Spinal cord (tissue), 10 donors: Measurements from ENCODE around the gene SUPT20HL2. TPM values are rescaled to one million over a fixed set of nuclear protein-coding genes. Genes with fewer than 3 reads are reported as not detected.
A peak's percentile ranks its signal among the peaks of the same experiment; 100 is the strongest.
"Not testable (repeated sequence)": the region's sequence is repeated elsewhere in the genome, so short reads cannot be mapped to it uniquely, and the experiment has no call there.

ENCODE experiments used
- DNase-seq, 6 donors: peaks; one replicate each; pipeline versions ENCODE4 v3.0.0 to v3.0.0-alpha.2; 2013 to 2015; ENCODE audit warnings: low spot score in 6 of 6, low read depth in 4 of 6
- H3K27ac ChIP-seq: one replicate; pipeline ENCODE4 v1.5.1; 2013; ENCODE audit warnings: low read depth, low read length, control low read depth
- H3K27me3 ChIP-seq: one replicate; pipeline ENCODE4 v1.6.1; 2013; ENCODE audit warnings: low read length; ENCODE audit not compliant: control insufficient read depth, insufficient read depth
- H3K36me3 ChIP-seq: one replicate; pipeline ENCODE4 v1.6.1; 2013; ENCODE audit warnings: low read length; ENCODE audit not compliant: control insufficient read depth, insufficient read depth
- H3K4me1 ChIP-seq: one replicate; pipeline ENCODE4 v1.6.1; 2013; ENCODE audit warnings: low read length; ENCODE audit not compliant: control insufficient read depth, insufficient read depth
- H3K4me3 ChIP-seq: one replicate; pipeline ENCODE4 v1.5.1; 2013; ENCODE audit warnings: low read depth, low read length, control low read depth
- H3K9me3 ChIP-seq: one replicate; pipeline ENCODE4 v1.6.1; 2013; ENCODE audit warnings: low read length; ENCODE audit not compliant: control insufficient read depth, insufficient read depth
- WGBS: methylation state at CpG from one replicate; pipeline ENCODE4 v1.1.5; 2013; ENCODE audit warnings: missing lambda C conversion rate; ENCODE audit not compliant: insufficient coverage; 5-methylcytosine and 5-hydroxymethylcytosine counted together
- polyA plus RNA-seq, 2 donors: library from polyadenylated mRNA; unstranded; fragments of 120-200 nt; gene quantifications; one replicate each; pipeline ENCODE4 v1.2.1, GENCODE V29; 2013; ENCODE audit not compliant: insufficient read length in 2 of 2
- total RNA-seq, 2 donors: library from RNA; depleted of rRNA in 1 of 2; stranded (reverse); fragments of 120-200 nt in 1 of 2; fragments of >200 nt in 1 of 2; gene quantifications; one replicate each; pipeline versions ENCODE4 v1.2.3 to v1.2.4, GENCODE V29; 2013 to 2014
- donor health status: healthy.

Gene SUPT20HL2
- total and polyA plus RNA-seq, 4 donors: 0.06 to 0.13 TPM; not detected in 2

DNA sequence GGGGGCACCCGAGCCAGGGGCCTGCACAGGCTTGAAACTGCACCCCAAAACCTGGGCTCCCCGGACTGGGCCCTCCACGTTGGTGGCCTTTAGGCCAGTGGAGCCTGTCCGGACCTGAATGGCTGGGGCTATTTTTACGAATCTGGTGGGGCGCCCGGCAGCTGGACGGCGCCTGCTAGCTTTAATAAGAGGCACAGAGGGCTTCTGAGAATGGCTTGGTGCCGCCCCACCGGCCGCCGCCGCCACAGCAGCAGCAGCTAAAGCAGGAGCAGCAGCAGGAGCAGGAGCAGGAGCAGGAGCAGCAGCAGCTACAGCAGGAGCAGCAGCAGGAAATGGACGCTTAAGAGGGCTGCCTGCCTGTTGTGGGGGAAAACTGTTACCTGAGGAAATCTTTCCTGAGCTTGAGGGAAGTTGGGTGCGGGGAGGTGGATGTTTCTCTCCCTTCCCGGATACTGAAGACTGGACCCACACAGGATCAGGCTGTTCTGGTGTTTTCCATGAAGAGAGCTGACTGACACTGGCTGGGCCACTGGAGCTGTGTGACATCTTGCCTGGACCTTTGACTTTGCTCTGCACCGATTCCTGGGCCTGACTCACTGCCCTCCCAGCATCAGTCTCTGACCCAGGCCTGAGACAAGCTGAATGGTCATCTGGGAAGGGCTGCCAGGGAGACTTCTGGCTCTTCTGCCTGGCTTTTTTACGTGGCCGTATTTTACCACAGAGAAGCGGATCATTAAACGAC, 2.2 kb downstream of the SUPT20HL2 start:
- WGBS: 58% methylated on average over 19 of the region's 22 CpGs
- H3K9me3 ChIP-seq, DNase-seq, H3K4me3 ChIP-seq, H3K27ac ChIP-seq, H3K36me3 ChIP-seq, H3K4me1 ChIP-seq: not testable (repeated sequence)
- H3K27me3 ChIP-seq: peaks cover 17% of the 10 kb centered on the region

DNA sequence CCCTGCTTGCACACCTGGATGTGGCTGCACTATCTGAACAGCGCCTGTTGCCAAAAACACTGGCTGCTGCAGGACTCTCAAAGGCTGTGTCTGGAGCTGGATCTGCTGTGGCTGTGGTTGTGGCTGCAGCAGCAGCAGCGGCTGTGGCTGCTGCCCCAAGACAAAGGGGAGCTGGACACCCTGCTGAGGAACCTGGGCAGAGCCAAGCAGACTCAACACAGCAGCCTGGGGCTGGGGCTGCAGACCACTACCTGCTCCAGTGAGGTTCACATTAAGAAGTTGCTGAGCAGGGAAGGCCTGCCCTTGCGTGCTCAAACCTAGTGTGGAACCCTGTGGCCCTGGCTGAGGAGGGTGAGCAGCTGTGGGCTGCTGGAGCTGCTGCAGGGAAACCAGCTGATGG, 3.0 kb downstream of the SUPT20HL2 start:
- DNase-seq, H3K4me1 ChIP-seq, H3K4me3 ChIP-seq, H3K9me3 ChIP-seq, H3K27ac ChIP-seq, H3K36me3 ChIP-seq: not testable (repeated sequence)
- peaks cover 19% of the 10 kb centered on the region for H3K27me3 ChIP-seq
- 74% methylated on average over 3 of the region's 3 CpGs for WGBS

DNA sequence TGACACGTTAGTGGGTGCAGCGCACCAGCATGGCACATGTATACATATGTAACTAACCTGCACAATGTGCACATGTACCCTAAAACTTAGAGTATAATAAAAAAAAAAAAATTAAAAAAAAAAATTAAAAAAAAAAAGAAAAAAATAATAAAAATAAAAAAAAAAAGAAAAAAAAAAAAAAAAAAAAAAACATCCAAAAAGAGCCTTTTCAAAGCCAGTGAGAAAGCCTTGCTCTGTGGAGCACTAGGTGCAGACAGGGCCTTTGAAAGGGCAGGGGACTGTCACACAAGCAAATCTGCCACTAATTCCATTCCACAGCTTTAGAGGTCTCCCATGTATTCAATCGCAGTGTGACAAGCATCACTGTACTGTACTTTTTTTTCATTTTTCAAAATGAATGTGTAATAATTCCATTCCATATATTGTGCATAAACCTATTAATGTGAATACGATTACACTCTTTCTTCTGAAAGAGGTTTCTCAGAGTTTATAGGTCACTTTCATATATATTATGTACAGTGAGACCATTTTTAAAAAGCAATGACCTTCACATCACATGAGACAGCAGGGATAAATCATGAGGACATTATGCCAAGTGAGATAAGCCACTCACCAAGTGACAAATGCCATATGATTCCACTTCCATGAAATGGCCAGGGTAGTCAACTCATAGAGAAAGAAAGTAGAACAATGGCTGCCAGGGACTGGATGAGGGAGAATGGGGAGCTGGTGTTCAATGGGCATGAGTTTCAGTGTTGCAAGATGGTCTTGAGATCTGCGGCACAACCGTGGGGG, 4.1 kb downstream of the SUPT20HL2 start:
- WGBS: no CpG with 5 or more reads among the region's 6 CpGs

DNA sequence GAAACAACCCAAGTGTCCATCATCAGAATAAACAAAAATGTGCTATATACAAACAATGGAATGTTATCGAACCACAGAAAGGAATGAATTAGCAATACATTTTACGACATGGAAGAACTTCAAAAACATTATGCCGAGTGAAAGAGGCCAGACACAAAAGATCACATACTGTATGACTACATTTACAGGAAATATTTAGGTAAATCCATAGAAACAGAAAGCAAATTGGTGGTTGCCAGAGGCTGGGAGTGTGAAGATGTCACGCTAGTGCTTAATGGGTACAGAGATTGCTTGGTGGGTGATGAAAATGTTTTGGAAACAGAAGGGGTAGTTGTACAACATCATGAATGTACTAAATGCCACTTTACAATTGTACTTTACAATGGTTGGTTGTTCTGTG, 5.1 kb downstream of the SUPT20HL2 start:
- not testable (repeated sequence) for DNase-seq, H3K27ac ChIP-seq, H3K4me1 ChIP-seq, H3K9me3 ChIP-seq, H3K4me3 ChIP-seq, H3K36me3 ChIP-seq
- WGBS: no CpG with 5 or more reads among the region's 4 CpGs
- peaks cover 18% of the 10 kb centered on the region for H3K27me3 ChIP-seq

More for the DNA sequence above, 4.1 kb downstream of the SUPT20HL2 start:
- not testable (repeated sequence) for H3K27ac ChIP-seq, H3K4me3 ChIP-seq, DNase-seq, H3K4me1 ChIP-seq, H3K9me3 ChIP-seq, H3K36me3 ChIP-seq
- peaks cover 18% of the 10 kb centered on the region for H3K27me3 ChIP-seq

DNA sequence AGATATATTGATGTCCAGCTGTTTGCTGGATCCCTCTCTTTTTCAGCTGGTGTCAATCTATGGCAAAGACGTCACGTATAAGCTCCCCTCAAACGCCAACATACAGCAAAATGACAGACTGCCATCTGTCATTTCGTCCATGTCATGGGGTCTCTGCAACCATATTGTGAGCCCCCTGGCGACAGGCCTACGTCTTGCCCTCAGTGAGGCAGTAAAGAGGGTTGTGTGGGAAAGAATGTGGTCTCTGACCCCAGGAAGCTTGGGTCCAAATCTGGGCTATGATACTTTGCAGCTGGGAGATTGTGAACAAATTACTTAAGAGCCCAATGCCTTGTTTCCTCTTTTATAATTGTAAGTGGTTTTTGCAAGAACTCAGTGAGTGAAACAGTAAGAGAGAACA, 7.4 kb downstream of the SUPT20HL2 start:
- peaks cover 4% of the 10 kb centered on the region for H3K4me1 ChIP-seq
- H3K4me3 ChIP-seq: no peak overlapping the region
- 30% methylated on average over 3 of the region's 6 CpGs for WGBS
- no peak overlapping the region for H3K27ac ChIP-seq
- no peaks in the 10 kb centered on the region for H3K9me3 ChIP-seq
- H3K27me3 ChIP-seq: peaks cover 20% of the 10 kb centered on the region
- no peak for DNase-seq
- no peaks in the 10 kb centered on the region for H3K36me3 ChIP-seq

DNA sequence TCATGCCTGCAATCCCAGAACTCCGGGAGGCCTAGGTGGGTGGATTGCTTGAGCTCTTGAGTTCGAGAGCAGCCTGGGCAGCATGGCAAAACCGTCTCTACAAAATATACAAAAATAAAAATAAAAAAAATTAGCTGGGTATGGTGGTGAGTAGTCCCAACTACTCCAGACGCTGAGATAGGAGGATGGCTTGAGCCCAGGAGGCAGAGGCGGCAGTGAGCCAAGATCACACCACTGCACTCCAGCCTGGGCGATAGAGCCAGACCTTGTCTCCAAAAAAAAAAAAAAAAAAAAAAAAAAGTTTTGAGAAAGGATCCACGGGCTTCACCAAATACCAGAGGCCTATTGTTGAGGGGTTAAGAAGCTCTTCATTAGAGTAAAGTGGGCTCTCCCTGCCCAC, 8.0 kb downstream of the SUPT20HL2 start:
- peaks cover 18% of the 10 kb centered on the region for H3K27me3 ChIP-seq
- DNase-seq: no peak
- no CpG with 5 or more reads among the region's 7 CpGs for WGBS
- no peak overlapping the region for H3K4me3 ChIP-seq
- no peak overlapping the region for H3K27ac ChIP-seq
- H3K9me3 ChIP-seq: no peaks in the 10 kb centered on the region
- H3K4me1 ChIP-seq: peaks cover 2% of the 10 kb centered on the region
- H3K36me3 ChIP-seq: no peaks in the 10 kb centered on the region

DNA sequence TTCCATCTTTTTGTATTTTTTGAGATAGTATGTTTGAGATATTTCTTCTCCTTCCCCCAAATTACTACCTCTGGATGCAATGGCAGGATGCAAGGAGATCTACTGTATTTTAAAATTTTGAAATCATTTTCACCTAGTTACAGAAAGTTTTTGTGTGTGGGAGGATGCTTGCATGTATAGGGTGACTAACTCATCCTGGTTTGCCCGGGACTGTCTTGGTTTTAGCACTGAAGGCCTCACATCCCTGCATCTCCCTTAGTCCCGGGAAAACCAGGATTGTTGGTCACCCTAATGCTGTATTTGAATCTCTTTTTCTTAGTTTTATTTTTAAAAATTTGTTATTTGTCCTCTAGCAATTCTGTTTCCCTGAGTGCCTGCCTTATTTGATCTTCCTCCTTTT, 12.1 kb downstream of the SUPT20HL2 start:
- no peak for DNase-seq
- Histone ChIP-seq H3K9me3 (no peaks in the 10 kb centered on the region), H3K36me3 (no peaks in the 10 kb centered on the region), H3K4me3 (no peak overlapping the region), H3K27me3 (peaks cover 17% of the 10 kb centered on the region), H3K4me1 (no peaks in the 10 kb centered on the region), H3K27ac (no peak overlapping the region)
- WGBS: no CpG with 5 or more reads among the region's 2 CpGs

DNA sequence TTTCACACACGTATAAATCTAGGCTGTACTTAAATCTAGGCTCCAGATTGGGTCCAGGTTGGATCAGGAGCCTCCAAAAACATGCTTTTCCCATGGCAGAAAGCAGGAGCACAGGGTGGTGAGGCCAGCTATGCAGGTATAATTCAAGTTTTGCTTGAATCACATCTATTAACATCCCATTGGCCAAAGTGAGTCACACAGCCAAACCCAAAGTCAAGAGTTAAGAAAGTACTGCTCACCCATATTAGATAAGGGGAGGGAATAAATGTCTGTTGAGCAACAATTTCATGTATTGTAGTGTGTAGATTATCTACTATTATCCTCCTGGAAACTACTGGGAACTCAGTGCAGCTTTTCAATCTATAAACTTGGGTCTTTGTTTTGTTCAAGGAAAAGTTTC, 12.8 kb downstream of the SUPT20HL2 start:
- Histone ChIP-seq H3K27me3 (peaks cover 16% of the 10 kb centered on the region), H3K36me3 (no peaks in the 10 kb centered on the region), H3K27ac (no peak overlapping the region), H3K4me3 (no peak overlapping the region), H3K9me3 (no peaks in the 10 kb centered on the region), H3K4me1 (no peaks in the 10 kb centered on the region)
- no CpG with 5 or more reads among the region's 1 CpG for WGBS
- DNase-seq: no peak

DNA sequence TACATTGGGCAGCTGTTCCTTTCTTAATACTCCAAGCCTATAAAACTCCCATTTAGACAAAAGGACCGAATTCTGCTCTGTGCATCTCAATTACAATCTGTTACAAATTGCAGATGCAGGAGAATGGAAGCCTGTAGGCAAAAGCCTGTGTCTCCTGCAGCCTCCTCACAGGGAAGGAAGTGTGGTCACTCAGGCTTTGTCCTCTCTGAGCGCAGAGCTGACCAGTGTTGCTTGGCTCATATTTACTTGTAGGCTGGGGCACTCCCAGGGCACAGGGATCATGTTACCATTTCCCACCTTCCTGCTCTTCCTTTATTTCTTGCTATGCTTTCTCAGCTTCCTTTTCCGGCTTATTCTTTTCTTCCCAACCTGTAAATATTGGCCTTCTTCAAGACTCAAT, 15.7 kb downstream of the SUPT20HL2 start:
- H3K27me3 ChIP-seq: peaks cover 26% of the 10 kb centered on the region
- H3K4me3 ChIP-seq: no peak overlapping the region
- H3K36me3 ChIP-seq: no peaks in the 10 kb centered on the region
- no peak overlapping the region for H3K27ac ChIP-seq
- WGBS: 44% methylated on average over 3 of the region's 3 CpGs
- peak in 1 of 6 donors; percentile 34 for DNase-seq
- no peaks in the 10 kb centered on the region for H3K4me1 ChIP-seq
- no peaks in the 10 kb centered on the region for H3K9me3 ChIP-seq

DNA sequence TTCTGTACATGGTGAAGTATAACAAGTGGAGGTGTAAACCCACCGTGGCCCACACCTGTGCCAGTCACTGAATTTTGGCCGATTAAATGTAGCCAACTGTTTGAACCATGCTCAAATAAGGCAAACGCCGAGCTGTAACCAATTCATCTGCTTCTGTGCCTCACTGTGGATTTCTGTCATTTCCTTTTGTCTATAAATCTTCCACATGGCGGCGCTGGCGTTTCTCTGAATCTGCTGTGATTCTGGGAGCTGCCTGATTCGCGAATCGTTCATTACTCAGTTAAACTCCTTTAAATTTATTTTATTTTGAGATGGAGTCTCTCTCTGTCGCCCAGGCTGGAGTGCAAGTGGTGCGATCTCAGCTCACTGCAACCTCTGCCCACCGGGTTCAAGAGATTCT, 19.2 kb downstream of the SUPT20HL2 start:
- Histone ChIP-seq H3K4me3 (no peak overlapping the region), H3K36me3 (no peaks in the 10 kb centered on the region), H3K27ac (no peak overlapping the region), H3K4me1 (no peaks in the 10 kb centered on the region), H3K27me3 (peaks cover 35% of the 10 kb centered on the region), H3K9me3 (no peaks in the 10 kb centered on the region)
- DNase-seq: peak in 2 of 6 donors; percentile 23 to 38
- 59% methylated on average over 7 of the region's 13 CpGs for WGBS
